Measurements from ENCODE around the gene NEUROD2. TPM values are rescaled to one million over a fixed set of nuclear protein-coding genes. Genes with fewer than 3 reads are reported as not detected.

The NEUROD2 gene
- total and polyA plus RNA-seq, 2 of the 13 experiments (the other 11 are each of a cell fraction or from before 2014, with no cell fraction given): not detected

DNA sequence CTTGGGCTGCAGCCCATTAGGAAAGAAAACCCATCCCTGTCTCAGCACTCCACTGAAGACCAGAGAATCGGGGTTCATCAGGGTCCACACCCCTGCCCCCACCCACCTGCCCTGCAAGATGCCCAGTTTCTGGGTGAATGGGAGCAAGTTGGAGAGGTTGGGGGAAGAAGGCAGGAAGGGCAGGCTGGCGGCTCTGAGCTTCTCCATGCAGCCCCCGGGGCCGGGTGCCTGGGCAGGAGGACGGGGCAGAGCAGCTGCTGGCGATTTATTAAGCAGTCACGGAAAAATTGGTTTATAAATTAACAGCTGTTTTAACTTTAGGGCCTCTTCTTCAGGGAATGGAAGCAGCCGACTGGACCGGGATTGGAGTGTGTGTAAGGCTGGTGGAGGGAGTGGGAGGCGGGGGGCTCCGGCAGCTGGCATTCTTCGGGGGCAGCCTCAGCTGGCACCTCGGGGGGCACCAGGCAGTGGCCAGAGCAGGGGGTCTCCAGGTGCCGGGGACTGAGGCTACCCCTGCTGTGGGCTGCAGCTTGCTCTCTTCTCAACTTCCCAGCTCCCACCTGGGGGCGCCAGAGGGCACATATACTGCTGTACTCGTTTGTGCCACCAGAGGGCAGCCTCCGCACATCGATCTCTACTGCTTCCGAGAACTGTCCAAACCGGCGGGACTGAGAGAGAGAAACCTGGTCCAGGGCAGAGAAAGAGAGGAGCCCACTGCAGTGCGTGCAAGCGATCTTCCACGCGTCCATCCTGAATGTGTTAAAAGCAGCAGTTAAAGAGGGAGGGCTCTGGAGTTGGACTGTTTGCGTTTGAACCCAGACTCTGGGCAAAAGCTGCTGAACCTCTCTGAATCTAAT is 14.0 kb upstream of the NEUROD2 start (continued):
- TF ChIP-seq REPIN1 (CRISPR knock-in tag; IDR thresholded peaks at IDR 0.05; ENCODE audit: borderline replicate concordance, low read depth) (peak; percentile 69; the same call in 1 of the 2 replicates), FOXM1 (CRISPR knock-in tag; IDR thresholded peaks at IDR 0.05) (no peak), GABPB1 (CRISPR knock-in tag; IDR thresholded peaks at IDR 0.05) (peak; percentile 61), HNRNPH1 (optimal IDR thresholded peaks at IDR 0.05; ENCODE audit: low read depth, low read length) (no peak), CBFB (CRISPR knock-in tag; IDR thresholded peaks at IDR 0.05) (0 out of 2 replicates have a peak, but pooled peaks have one; percentile 64), KLF11 (CRISPR knock-in tag; IDR thresholded peaks at IDR 0.05) (peak; percentile 75; the same call in 1 of the 2 replicates), CBX1 (IDR thresholded peaks at IDR 0.05; ENCODE audit: low read depth) (peak; percentile 72), MIXL1 (CRISPR knock-in tag; IDR thresholded peaks at IDR 0.05) (peak; percentile 70), CEBPB (IDR thresholded peaks at IDR 0.05; ENCODE audit: borderline replicate concordance, low read depth, low read length) (no peak), MYC (CRISPR knock-in tag; IDR thresholded peaks at IDR 0.05; ENCODE audit: borderline replicate concordance) (peak; percentile 50; the same call in 1 of the 2 replicates), PHF21A (CRISPR knock-in tag; IDR thresholded peaks at IDR 0.05) (0 out of 2 replicates have a peak, but pooled peaks have one; percentile 28), TFDP2 (CRISPR knock-in tag; IDR thresholded peaks at IDR 0.05) (peak; percentile 59; the same call in 1 of the 2 replicates), GFI1 (CRISPR knock-in tag; IDR thresholded peaks at IDR 0.05; ENCODE audit: borderline replicate concordance) (peak; percentile 28; the same call in 1 of the 2 replicates), ZNF580 (CRISPR knock-in tag; IDR thresholded peaks at IDR 0.05; ENCODE audit: borderline replicate concordance, low read depth) (peak; percentile 96), ZKSCAN8 (CRISPR knock-in tag; IDR thresholded peaks at IDR 0.05; ENCODE audit: borderline replicate concordance) (peak; percentile 80; the same call in 1 of the 2 replicates), FIP1L1 (IDR thresholded peaks at IDR 0.05; ENCODE audit: borderline replicate concordance, insufficient read depth, low read depth, low read length) (0 out of 2 replicates have a peak, but pooled peaks have one; percentile 71), SP5 (CRISPR knock-in tag; IDR thresholded peaks at IDR 0.05; ENCODE audit: borderline replicate concordance, low read depth) (0 out of 2 replicates have a peak, but pooled peaks have one; percentile 31), ZNF782 (CRISPR knock-in tag; IDR thresholded peaks at IDR 0.05; ENCODE audit: borderline replicate concordance) (peak; percentile 20; the same call in 1 of the 2 replicates), SP1 (IDR thresholded peaks at IDR 0.05) (no peak), SP1 (CRISPR knock-in tag; IDR thresholded peaks at IDR 0.05) (peak; percentile 69), ZFP37 (CRISPR knock-in tag; IDR thresholded peaks at IDR 0.05; ENCODE audit: borderline replicate concordance) (peak; percentile 83), NFE2L2 (IDR thresholded peaks at IDR 0.05; ENCODE audit: low read length) (peak; percentile 10; the same call in 1 of the 2 replicates), ZNF383 (CRISPR knock-in tag; IDR thresholded peaks at IDR 0.05; ENCODE audit: borderline replicate concordance) (no peak), RXRB (CRISPR knock-in tag; IDR thresholded peaks at IDR 0.05; ENCODE audit: borderline replicate concordance) (peak; percentile 77), ZMAT3 (CRISPR knock-in tag; conservative IDR thresholded peaks at IDR 0.05) (peak; percentile 66; the same call in 1 of the 2 replicates)
- TF ChIP-seq, protein P1, sequence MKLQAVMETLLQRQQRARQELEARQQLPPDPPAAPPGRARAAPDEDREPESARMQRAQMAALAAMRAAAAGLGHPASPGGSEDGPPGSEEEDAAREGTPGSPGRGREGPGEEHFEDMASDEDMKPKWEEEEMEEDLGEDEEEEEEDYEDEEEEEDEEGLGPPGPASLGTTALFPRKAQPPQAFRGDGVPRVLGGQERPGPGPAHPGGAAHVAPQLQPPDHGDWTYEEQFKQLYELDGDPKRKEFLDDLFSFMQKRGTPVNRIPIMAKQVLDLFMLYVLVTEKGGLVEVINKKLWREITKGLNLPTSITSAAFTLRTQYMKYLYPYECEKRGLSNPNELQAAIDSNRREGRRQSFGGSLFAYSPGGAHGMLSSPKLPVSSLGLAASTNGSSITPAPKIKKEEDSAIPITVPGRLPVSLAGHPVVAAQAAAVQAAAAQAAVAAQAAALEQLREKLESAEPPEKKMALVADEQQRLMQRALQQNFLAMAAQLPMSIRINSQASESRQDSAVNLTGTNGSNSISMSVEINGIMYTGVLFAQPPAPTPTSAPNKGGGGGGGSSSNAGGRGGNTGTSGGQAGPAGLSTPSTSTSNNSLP (IDR thresholded peaks at IDR 0.05; ENCODE audit: low read depth, low read length): peak; percentile 67

Measured in HepG2 (cell line).